ENCODE results near the gene PYDC2.
"Not testable (repeated sequence)": the region's sequence is repeated elsewhere in the genome, so short reads cannot be mapped to it uniquely, and the experiment has no call there.

Gene PYDC2

GRCh38 chr3:191438150-191438814 lies 22.7 kb upstream of the PYDC2 start:
- H3K27ac Mint-ChIP-seq, result no peak overlapping the region
- no peaks in the 10 kb centered on the region for H3K36me3 Mint-ChIP-seq (ENCODE audit: low read depth)
- H3K4me3 Mint-ChIP-seq, result no peak overlapping the region

GRCh38 chr3:191440532-191440931 lies 20.4 kb upstream of the PYDC2 start:
- H3K36me3 Mint-ChIP-seq (ENCODE audit: low read depth), result no peaks in the 10 kb centered on the region
- H3K4me1 Mint-ChIP-seq (ENCODE audit: low read depth), result no peaks in the 10 kb centered on the region
- H3K27ac Mint-ChIP-seq, result no peak overlapping the region
- H3K27me3 Mint-ChIP-seq (ENCODE audit: low read depth), result peaks cover 4% of the 10 kb centered on the region
- no peaks in the 10 kb centered on the region for H3K9me3 Mint-ChIP-seq
- no peak overlapping the region for H3K4me3 Mint-ChIP-seq

More at GRCh38 chr3:191438150-191438814, 22.7 kb upstream of the PYDC2 start:
- Mint-ChIP-seq H3K27me3 (ENCODE audit: low read depth) (peaks cover 4% of the 10 kb centered on the region), H3K9me3 (no peaks in the 10 kb centered on the region), H3K4me1 (ENCODE audit: low read depth) (no peaks in the 10 kb centered on the region)

GRCh38 chr3:191441687-191442086 lies 19.3 kb upstream of the PYDC2 start:
- H3K27ac Mint-ChIP-seq, result no peak overlapping the region
- no peaks in the 10 kb centered on the region for H3K9me3 Mint-ChIP-seq
- H3K36me3 Mint-ChIP-seq (ENCODE audit: low read depth), result no peaks in the 10 kb centered on the region
- no peak overlapping the region for H3K4me3 Mint-ChIP-seq
- no peaks in the 10 kb centered on the region for H3K27me3 Mint-ChIP-seq (ENCODE audit: low read depth)
- no peaks in the 10 kb centered on the region for H3K4me1 Mint-ChIP-seq (ENCODE audit: low read depth)

- Mint-ChIP-seq H3K4me3 (no peak overlapping the region), H3K27ac (no peak overlapping the region), H3K27me3 (ENCODE audit: low read depth) (no peaks in the 10 kb centered on the region), H3K36me3 (ENCODE audit: low read depth) (no peaks in the 10 kb centered on the region), H3K9me3 (no peaks in the 10 kb centered on the region), H3K4me1 (ENCODE audit: low read depth) (no peaks in the 10 kb centered on the region)
Measured at GRCh38 chr3:191444569-191444968, 16.4 kb upstream of the PYDC2 start.

GRCh38 chr3:191449256-191449655 lies 11.7 kb upstream of the PYDC2 start:
- H3K27ac Mint-ChIP-seq, result no peak overlapping the region
- H3K36me3 Mint-ChIP-seq (ENCODE audit: low read depth), result no peaks in the 10 kb centered on the region
- no peaks in the 10 kb centered on the region for H3K27me3 Mint-ChIP-seq (ENCODE audit: low read depth)
- H3K4me1 Mint-ChIP-seq (ENCODE audit: low read depth), result no peaks in the 10 kb centered on the region
- no peak overlapping the region for H3K4me3 Mint-ChIP-seq
- H3K9me3 Mint-ChIP-seq, result no peaks in the 10 kb centered on the region

DNA sequence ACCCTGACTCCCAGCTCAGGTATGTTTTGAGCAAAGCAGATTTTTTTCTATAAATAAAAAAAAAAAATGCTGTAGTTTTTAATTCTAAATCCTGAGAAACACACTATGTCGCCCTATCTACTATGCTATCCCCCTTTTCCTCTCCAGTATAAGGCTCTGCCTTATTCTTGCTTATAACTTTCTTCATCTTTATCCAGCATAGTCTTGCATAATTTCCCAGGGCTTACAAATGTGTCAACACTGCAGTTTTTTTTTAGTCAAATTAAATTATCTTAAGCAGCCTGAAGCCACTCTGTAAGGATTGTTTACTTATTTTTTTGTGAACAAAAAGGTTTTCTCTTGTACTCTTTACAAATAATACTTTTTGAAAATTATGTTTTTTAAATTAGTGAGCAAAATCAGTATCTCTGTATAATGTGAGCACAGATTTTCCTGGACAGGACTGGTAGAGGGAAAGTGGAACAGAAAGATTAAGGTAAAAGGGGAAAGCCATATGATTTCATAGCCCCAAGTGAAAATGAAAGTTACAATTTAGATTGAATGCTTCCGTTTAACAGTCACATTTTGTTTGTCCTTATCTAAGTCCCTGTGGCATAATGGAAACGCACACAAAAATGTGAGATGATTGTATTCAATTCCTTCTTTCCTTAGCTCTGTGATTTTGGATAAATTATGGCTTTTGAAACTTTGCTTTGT lies 5.6 kb upstream of the PYDC2 start:
- Mint-ChIP-seq H3K27ac (no peak overlapping the region), H3K9me3 (no peaks in the 10 kb centered on the region), H3K27me3 (ENCODE audit: low read depth) (no peaks in the 10 kb centered on the region), H3K4me3 (no peak overlapping the region), H3K4me1 (ENCODE audit: low read depth) (no peaks in the 10 kb centered on the region), H3K36me3 (ENCODE audit: low read depth) (no peaks in the 10 kb centered on the region)

- Mint-ChIP-seq H3K4me1 (ENCODE audit: low read depth) (no peaks in the 10 kb centered on the region), H3K9me3 (no peaks in the 10 kb centered on the region), H3K27ac (no peak overlapping the region), H3K36me3 (ENCODE audit: low read depth) (no peaks in the 10 kb centered on the region), H3K4me3 (no peak overlapping the region), H3K27me3 (ENCODE audit: low read depth) (no peaks in the 10 kb centered on the region)
Measured at GRCh38 chr3:191460360-191460759, 603 bp upstream of the PYDC2 start.

- no peaks in the 10 kb centered on the region for H3K9me3 Mint-ChIP-seq
- no peaks in the 10 kb centered on the region for H3K36me3 Mint-ChIP-seq (ENCODE audit: low read depth)
- no peaks in the 10 kb centered on the region for H3K4me1 Mint-ChIP-seq (ENCODE audit: low read depth)
- no peak overlapping the region for H3K4me3 Mint-ChIP-seq
- no peaks in the 10 kb centered on the region for H3K27me3 Mint-ChIP-seq (ENCODE audit: low read depth)
- no peak overlapping the region for H3K27ac Mint-ChIP-seq
Measured at GRCh38 chr3:191470080-191470479, 9.1 kb downstream of the PYDC2 start.

DNA sequence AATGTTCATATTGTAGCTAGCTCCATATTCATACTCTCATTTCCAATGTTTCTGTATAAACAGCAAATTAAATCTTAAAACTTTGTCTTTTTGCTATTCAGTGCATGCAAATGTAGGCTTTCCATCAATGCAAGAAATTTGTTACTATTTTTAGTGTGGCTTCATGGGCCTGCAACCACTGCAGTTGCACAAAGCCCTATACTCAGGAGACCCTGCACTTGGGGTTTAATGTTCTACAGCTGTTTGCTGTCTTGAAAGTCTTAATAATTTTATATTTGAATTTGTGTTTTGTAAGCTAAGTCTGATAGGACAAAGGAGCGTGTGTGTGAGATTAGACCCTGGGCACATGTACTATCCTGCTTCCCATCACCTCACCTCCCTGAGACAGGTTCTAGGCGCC lies 9.6 kb downstream of the PYDC2 start:
- Mint-ChIP-seq H3K4me3 (no peak overlapping the region), H3K27ac (no peak overlapping the region), H3K4me1 (ENCODE audit: low read depth) (no peaks in the 10 kb centered on the region), H3K27me3 (ENCODE audit: low read depth) (no peaks in the 10 kb centered on the region), H3K36me3 (ENCODE audit: low read depth) (no peaks in the 10 kb centered on the region), H3K9me3 (no peaks in the 10 kb centered on the region)

GRCh38 chr3:191473661-191474198 lies 12.8 kb downstream of the PYDC2 start:
- Mint-ChIP-seq H3K9me3 (no peaks in the 10 kb centered on the region), H3K36me3 (ENCODE audit: low read depth) (no peaks in the 10 kb centered on the region), H3K4me1 (ENCODE audit: low read depth) (no peaks in the 10 kb centered on the region), H3K4me3 (no peak overlapping the region), H3K27ac (no peak overlapping the region), H3K27me3 (ENCODE audit: low read depth) (no peaks in the 10 kb centered on the region)

DNA sequence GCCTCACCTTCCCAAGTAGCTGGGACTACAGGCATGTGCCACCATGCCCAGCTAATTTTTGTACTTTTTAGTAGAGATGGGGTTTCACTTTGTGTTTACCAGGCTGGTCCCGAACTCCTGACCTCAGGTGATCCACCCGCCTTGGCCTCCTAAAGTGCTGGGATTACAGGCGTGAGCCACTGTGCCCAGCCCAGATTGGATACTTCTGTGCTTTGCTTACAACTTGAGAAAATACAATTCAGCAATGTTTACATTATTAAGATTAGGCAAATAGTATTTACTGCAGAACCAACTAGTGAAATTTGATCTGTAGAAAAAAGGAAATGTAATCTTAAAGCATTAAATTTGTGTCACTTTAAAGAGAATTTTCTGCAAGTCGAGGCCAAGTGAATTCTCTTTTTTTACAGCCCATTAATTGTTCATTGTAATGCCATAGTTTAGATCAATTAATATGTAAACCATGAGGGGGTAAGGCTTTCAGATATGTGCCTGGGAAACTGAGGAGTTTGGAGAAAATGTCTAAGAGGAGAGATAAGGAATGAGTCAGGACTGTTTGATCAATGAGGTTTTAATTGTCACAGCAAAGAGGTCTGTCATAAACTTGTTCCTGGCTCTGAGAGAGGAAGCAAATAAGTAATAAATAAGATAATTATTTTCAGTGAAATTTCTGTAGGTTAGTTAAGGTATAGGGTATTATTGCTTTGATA lies 15.3 kb downstream of the PYDC2 start:
- Mint-ChIP-seq H3K4me1 (ENCODE audit: low read depth) (no peaks in the 10 kb centered on the region), H3K36me3 (ENCODE audit: low read depth) (no peaks in the 10 kb centered on the region), H3K27me3 (ENCODE audit: low read depth) (no peaks in the 10 kb centered on the region), H3K4me3 (no peak overlapping the region), H3K27ac (no peak overlapping the region), H3K9me3 (no peaks in the 10 kb centered on the region)

- not testable (repeated sequence) for H3K27me3 Mint-ChIP-seq (ENCODE audit: low read depth); H3K4me1 Mint-ChIP-seq (ENCODE audit: low read depth); H3K4me3 Mint-ChIP-seq; H3K27ac Mint-ChIP-seq; H3K9me3 Mint-ChIP-seq; H3K36me3 Mint-ChIP-seq (ENCODE audit: low read depth)
Measured at GRCh38 chr3:191483994-191484393, 23.0 kb downstream of the PYDC2 start.

GRCh38 chr3:191484461-191484860 lies 23.5 kb downstream of the PYDC2 start:
- no peak overlapping the region for H3K27ac Mint-ChIP-seq
- H3K9me3 Mint-ChIP-seq, result no peaks in the 10 kb centered on the region
- no peak overlapping the region for H3K4me3 Mint-ChIP-seq
- H3K36me3 Mint-ChIP-seq (ENCODE audit: low read depth), result no peaks in the 10 kb centered on the region
- no peaks in the 10 kb centered on the region for H3K27me3 Mint-ChIP-seq (ENCODE audit: low read depth)
- no peaks in the 10 kb centered on the region for H3K4me1 Mint-ChIP-seq (ENCODE audit: low read depth)

- no peaks in the 10 kb centered on the region for H3K36me3 Mint-ChIP-seq (ENCODE audit: low read depth)
- H3K4me1 Mint-ChIP-seq (ENCODE audit: low read depth), result no peaks in the 10 kb centered on the region
- no peaks in the 10 kb centered on the region for H3K27me3 Mint-ChIP-seq (ENCODE audit: low read depth)
- no peaks in the 10 kb centered on the region for H3K9me3 Mint-ChIP-seq
- no peak overlapping the region for H3K4me3 Mint-ChIP-seq
- H3K27ac Mint-ChIP-seq, result no peak overlapping the region
Measured at GRCh38 chr3:191492601-191493000, 31.6 kb downstream of the PYDC2 start.

DNA sequence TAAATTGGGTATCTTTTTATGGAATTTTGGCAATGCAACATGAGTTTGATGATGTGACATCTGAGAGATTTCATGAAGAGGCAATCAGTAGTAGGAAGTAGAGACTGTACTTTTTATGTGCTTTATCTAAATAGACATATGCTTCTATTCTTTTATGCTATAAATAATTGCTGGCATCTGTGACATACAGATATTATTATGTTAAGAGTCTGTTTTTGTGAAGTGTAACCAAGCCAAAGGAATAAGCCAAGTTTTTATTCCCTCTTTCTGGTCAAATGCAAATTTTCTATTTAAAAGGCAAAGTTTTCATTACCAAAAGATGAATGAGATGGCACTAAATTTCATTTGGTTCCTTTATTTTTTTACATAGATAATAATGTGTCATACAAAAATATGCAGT lies 32.4 kb downstream of the PYDC2 start:
- H3K36me3 Mint-ChIP-seq (ENCODE audit: low read depth), result no peaks in the 10 kb centered on the region
- H3K27me3 Mint-ChIP-seq (ENCODE audit: low read depth), result no peaks in the 10 kb centered on the region
- H3K4me3 Mint-ChIP-seq, result no peak overlapping the region
- H3K27ac Mint-ChIP-seq, result no peak overlapping the region
- H3K9me3 Mint-ChIP-seq, result no peaks in the 10 kb centered on the region
- no peaks in the 10 kb centered on the region for H3K4me1 Mint-ChIP-seq (ENCODE audit: low read depth)
